PC-3 (cell line): Measurements from ENCODE around the gene AFF3.

Source experiments
- CTCF ChIP-seq: fragments of 300-600 bp; sonication (generic); conservative IDR thresholded peaks from 2 replicates; pipeline ENCODE4 v1.5.1; 2017; ENCODE audit warnings: antibody characterized with exemption, low read depth, mild to moderate bottlenecking, low read length
- EZH2 ChIP-seq: fragments of 300-600 bp; sonication (generic); IDR thresholded peaks from one replicate; pipeline ENCODE4 v1.6.1; 2017; ENCODE audit warnings: antibody characterized with exemption, mild to moderate bottlenecking, low read length; ENCODE audit not compliant: unreplicated experiment

- TF ChIP-seq EZH2 (no peak), CTCF (no peak)
These were observed 494.1 kb downstream of the AFF3 start for GRCh38 chr2:99648178-99648844.
